Activated CD4-positive, alpha-beta T cell treated with anti-CD3 and anti-CD28 coated beads for 36 hours (primary cell): ENCODE data around the gene GRK3. TPM values are rescaled to one million over a fixed set of nuclear protein-coding genes. Genes with fewer than 3 reads are reported as not detected.
"Not testable (repeated sequence)": the region's sequence is repeated elsewhere in the genome, so short reads cannot be mapped to it uniquely, and the experiment has no call there.

ENCODE experiments used
- ATAC-seq: fragments of 200-7000 bp; cut with Tn5 transposase; one replicate; pipeline ENCODE4 v1.10.0; 2021; ENCODE audit warnings: mild to moderate bottlenecking, moderate library complexity
- CTCF ChIA-PET: fragments of 350-600 bp; sonication (Branson Sonifier 250); formaldehyde crosslinking; loops from one replicate; lab custom pipeline; 2021; ENCODE audit warnings: antibody characterized with exemption; lab: Charles Lee
- POLR2A ChIA-PET: fragments of 350-600 bp; sonication (Branson Sonifier 250); formaldehyde crosslinking; loops from one replicate; lab custom pipeline; 2021; ENCODE audit warnings: antibody characterized with exemption, inconsistent platforms; lab: Charles Lee
- DNase-seq: peaks from one replicate; pipeline ENCODE4 v3.0.0-alpha.2; 2020
- H3K27ac Mint-ChIP-seq: one replicate; pipeline ENCODE4 v1.8.0; 2021; ENCODE audit warnings: mixed read lengths
- H3K27me3 Mint-ChIP-seq: one replicate; pipeline ENCODE4 v1.8.0; 2021; ENCODE audit warnings: mixed read lengths
- H3K36me3 Mint-ChIP-seq: one replicate; pipeline ENCODE4 v1.8.0; 2021; ENCODE audit warnings: low read depth, mixed read lengths
- H3K4me1 Mint-ChIP-seq: one replicate; pipeline ENCODE4 v1.8.0; 2021; ENCODE audit warnings: mixed read lengths
- H3K4me3 Mint-ChIP-seq: one replicate; pipeline ENCODE4 v1.8.0; 2021; ENCODE audit warnings: mild to moderate bottlenecking, moderate library complexity, mixed read lengths
- H3K9me3 Mint-ChIP-seq: one replicate; pipeline ENCODE4 v1.8.0; 2021; ENCODE audit warnings: low read depth, mixed read lengths
- intact Hi-C, 2 experiments: fragments of 100-400 bp; cut with DNase I in 1 of 2; cut with micrococcal nuclease in 1 of 2; formaldehyde crosslinking; loops; one replicate each; pipeline versions ENCODE4 v1.14.2 to v1.15.1; 2022 to 2024; cut with DNase I, micrococcal nuclease
- total RNA-seq, 2 experiments: library from RNA; stranded (reverse); gene quantifications; one replicate each; pipeline ENCODE4 v1.2.3, GENCODE V29; 2021

GRK3 gene
- total RNA-seq, 2 experiments from 2014 or later: 8.6 to 9.2 TPM

DNA sequence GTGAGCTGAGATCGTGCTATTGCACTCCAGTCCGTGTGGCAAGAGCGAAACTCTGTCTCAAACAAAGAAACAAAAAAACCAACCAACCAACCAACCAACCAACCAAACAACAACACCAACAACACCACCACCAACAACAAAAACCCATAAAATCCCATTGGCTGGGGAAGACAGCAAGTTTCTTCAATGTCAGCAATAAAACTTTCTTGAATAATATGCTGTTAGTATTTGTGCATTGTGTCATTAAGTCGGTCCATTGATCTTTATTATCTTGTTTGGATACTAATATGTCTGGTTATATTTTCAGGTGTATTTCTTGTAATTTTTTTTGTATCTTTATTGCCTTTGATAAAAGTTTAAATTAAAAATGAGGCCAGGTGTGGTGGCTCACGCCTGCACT lies 9.4 kb downstream of the GRK3 start:
- no peaks in the 10 kb centered on the region for H3K9me3 Mint-ChIP-seq
- ATAC-seq (no peak), DNase-seq (no peak)
- peaks cover 4% of the 10 kb centered on the region for H3K27me3 Mint-ChIP-seq
- H3K4me3 Mint-ChIP-seq: no peak overlapping the region
- intact Hi-C loops: no loop called here
- H3K36me3 Mint-ChIP-seq: peaks cover 2% of the 10 kb centered on the region
- POLR2A ChIA-PET: no interaction called here
- H3K4me1 Mint-ChIP-seq: peaks cover 11% of the 10 kb centered on the region
- no peak overlapping the region for H3K27ac Mint-ChIP-seq
- CTCF ChIA-PET: no interaction called here

DNA sequence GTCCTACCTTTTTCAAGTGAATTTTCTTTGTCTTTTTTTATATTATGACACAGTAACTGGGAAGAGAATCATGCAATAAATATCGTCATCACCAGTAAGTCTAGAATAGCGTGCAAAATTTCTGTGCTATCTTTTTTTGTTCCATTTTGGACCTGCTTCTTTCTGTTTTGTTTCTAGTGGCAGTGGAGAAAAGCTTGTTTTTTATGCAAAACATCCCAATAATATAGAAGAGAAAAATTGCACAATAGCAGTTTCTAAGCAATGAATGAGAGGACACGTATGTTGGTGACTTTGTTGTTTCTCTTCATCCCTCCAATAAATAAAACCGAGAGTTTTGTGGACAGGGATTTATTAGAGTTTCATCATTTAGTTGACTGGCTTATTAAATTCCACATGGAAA lies 10.3 kb downstream of the GRK3 start:
- H3K4me3 Mint-ChIP-seq: no peak overlapping the region
- POLR2A ChIA-PET: no interaction called here
- H3K27ac Mint-ChIP-seq: no peak overlapping the region
- H3K36me3 Mint-ChIP-seq: peaks cover 2% of the 10 kb centered on the region
- DNase-seq: no peak
- no peak for ATAC-seq
- H3K9me3 Mint-ChIP-seq: no peaks in the 10 kb centered on the region
- peaks cover 4% of the 10 kb centered on the region for H3K27me3 Mint-ChIP-seq
- peaks cover 11% of the 10 kb centered on the region for H3K4me1 Mint-ChIP-seq
- CTCF ChIA-PET: no interaction called here
- intact Hi-C loops: no loop called here

DNA sequence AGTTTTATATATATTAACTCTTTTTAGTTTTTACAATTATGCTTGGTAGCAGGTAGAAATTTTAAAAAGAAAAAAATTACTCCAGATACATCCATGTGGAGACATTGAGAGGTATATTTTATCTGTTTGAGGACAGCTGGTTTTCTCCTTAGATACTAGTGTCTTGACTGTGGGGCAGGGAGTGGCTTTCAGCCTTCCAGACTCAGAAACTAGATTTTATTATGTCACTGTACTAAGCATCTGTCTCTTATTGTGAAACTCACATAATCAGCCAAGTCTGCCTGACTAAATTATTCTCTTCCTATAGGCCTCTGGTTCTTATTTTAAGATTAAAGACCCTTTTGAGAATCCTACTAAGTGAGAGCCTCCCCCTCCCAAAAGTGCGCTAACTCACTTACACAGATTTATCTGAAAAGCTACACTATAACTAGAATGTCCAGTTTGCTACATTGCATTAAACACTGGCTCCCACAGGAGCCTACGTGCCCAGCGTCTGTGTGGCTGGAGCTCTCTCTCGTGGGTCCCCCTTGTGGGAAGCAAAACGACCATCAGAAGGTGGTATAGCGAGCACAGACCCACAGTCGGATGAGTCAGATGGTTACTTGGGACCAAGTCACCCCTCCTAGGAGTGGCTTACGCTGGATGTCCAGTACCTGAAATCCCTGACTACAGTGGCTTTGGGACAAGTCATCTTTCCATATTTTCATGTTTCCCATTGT lies 11.4 kb downstream of the GRK3 start:
- H3K27me3 Mint-ChIP-seq, ATAC-seq, intact Hi-C loops, CTCF ChIA-PET, DNase-seq, H3K4me3 Mint-ChIP-seq, H3K36me3 Mint-ChIP-seq, H3K9me3 Mint-ChIP-seq, POLR2A ChIA-PET, H3K27ac Mint-ChIP-seq: not testable (repeated sequence)
- H3K4me1 Mint-ChIP-seq: peaks cover 11% of the 10 kb centered on the region

DNA sequence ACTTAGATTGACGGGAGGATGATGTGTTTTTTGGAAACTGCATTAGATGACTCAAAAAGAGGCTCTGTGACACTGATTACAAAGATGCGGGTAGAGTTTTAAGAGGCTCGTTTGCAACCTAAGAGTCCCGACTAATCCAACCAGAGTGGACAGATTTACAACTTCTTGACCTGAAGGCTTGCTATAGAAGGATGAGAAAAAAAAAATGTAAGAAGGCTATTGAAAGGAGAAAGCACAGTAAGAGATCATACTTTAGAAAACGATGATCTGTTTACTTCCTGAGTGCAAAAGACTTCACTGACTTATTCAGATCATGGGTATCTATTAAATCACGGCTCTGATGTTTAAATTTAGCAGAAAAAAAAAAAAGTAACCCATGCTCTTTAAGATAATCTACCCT lies 17.0 kb downstream of the GRK3 start:
- H3K9me3 Mint-ChIP-seq, POLR2A ChIA-PET, intact Hi-C loops, ATAC-seq, H3K36me3 Mint-ChIP-seq, H3K27me3 Mint-ChIP-seq, H3K4me3 Mint-ChIP-seq, CTCF ChIA-PET, DNase-seq, H3K27ac Mint-ChIP-seq, H3K4me1 Mint-ChIP-seq: not testable (repeated sequence)

DNA sequence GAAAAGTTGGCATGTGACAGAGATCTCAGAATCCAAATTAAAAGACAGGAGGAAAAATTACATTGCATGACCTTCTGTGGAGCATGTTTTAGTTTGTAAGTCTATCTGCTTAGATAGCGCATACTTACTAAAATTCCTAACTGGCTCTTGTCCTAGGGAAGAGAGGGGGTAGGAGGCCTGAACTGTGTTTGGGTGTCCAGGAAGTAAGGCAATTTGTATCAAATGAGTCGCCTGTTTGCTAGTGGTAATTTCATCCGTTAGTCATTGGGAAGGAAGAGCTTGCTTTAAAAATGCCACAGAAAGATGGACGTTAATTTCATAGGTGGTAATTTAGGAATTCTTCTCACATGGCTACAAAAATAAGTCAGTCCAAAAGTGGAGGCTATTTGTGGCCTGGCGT lies 18.5 kb downstream of the GRK3 start:
- no peak overlapping the region for H3K27ac Mint-ChIP-seq
- intact Hi-C loops: no loop called here
- H3K36me3 Mint-ChIP-seq: peaks cover 2% of the 10 kb centered on the region
- DNase-seq (no peak), ATAC-seq (no peak)
- no peak overlapping the region for H3K4me3 Mint-ChIP-seq
- peaks cover 2% of the 10 kb centered on the region for H3K4me1 Mint-ChIP-seq
- POLR2A ChIA-PET: no interaction called here
- H3K9me3 Mint-ChIP-seq: no peaks in the 10 kb centered on the region
- CTCF ChIA-PET: no interaction called here
- H3K27me3 Mint-ChIP-seq: no peaks in the 10 kb centered on the region

DNA sequence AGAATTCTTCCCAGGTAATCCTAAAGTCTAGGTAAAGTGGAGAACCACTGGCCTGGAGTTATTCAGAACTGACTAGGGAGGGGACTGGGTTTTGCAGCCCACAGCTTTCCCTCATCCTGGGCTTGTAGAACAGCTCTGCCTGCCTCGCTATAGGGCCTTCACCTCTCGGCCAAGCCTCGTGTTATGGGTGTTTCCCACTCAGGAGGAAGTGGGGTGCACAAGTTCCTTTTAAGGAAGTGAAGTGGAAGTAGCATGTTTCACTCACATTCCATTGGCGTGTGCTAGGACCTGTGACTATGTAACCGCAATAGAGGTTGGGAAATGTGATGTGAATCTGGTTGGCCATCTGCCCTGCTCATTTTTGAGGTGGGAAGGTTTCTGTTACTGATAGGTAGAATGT lies 20.5 kb downstream of the GRK3 start:
- DNase-seq, H3K36me3 Mint-ChIP-seq, H3K4me1 Mint-ChIP-seq, intact Hi-C loops, POLR2A ChIA-PET, H3K27ac Mint-ChIP-seq, H3K27me3 Mint-ChIP-seq, CTCF ChIA-PET, H3K4me3 Mint-ChIP-seq, ATAC-seq, H3K9me3 Mint-ChIP-seq: not testable (repeated sequence)

DNA sequence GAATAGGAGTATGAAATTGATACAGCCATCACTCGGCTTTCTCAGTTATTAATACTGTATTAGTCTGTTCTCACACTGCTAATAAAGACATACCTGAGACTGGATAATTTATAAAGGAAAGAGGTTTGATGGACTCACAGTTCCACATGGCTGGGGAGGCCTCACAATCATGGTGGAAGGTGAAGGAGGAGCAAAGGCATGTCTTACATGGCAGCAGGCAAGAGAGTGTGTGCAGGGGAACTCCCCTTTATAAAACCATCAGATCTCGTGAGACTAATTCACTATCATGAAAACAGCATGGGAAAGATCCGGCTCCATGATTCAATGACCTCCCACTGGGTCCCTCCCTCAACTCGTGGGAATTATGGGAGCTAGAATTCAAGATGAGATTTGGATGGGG lies 25.2 kb downstream of the GRK3 start:
- DNase-seq, H3K36me3 Mint-ChIP-seq, POLR2A ChIA-PET, intact Hi-C loops, H3K4me3 Mint-ChIP-seq, H3K9me3 Mint-ChIP-seq, H3K27me3 Mint-ChIP-seq, ATAC-seq, H3K27ac Mint-ChIP-seq, CTCF ChIA-PET, H3K4me1 Mint-ChIP-seq: not testable (repeated sequence)

DNA sequence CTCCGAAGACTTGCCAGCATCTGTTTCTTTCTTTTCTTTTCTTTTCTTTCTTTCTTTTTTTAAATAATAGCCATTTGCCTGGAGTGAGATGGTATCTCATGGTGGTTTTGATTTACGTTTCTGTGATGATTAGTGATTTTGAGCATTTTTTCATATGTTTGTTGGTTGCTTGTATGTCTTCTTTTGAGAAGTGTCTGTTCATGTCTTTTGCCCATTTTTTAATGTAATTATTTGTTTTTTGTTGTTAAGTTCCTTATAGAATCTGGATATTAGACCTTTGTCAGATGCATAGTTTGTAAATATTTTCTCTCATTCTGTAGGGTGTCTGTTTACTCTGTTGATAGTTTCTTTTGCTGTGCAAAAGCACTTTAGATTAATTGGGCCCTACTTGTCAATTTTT lies 28.8 kb downstream of the GRK3 start:
- H3K4me1 Mint-ChIP-seq, H3K27me3 Mint-ChIP-seq, DNase-seq, H3K4me3 Mint-ChIP-seq, CTCF ChIA-PET, H3K36me3 Mint-ChIP-seq, H3K9me3 Mint-ChIP-seq, POLR2A ChIA-PET, H3K27ac Mint-ChIP-seq, ATAC-seq, intact Hi-C loops: not testable (repeated sequence)

DNA sequence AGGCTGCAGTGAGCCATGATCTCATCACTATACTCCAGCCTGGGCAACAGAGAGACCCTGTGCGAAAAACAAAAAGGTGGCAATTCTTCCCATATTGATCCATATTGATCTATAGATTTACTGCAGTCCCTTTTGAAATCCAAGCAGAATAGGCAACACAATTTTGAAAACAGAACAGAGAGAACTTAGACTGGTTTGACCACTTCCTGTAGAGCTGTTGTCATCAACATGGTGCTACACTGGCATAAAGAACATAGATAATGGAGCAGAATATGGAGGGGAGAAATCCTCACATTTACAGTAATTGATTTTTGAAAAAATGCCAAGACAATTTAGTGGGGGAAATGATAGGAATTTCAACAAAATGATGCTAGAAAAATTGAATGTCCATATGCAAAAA lies 34.1 kb downstream of the GRK3 start:
- DNase-seq (no peak), ATAC-seq (no peak)
- peaks cover 8% of the 10 kb centered on the region for H3K9me3 Mint-ChIP-seq
- intact Hi-C loops: no loop called here
- peaks cover 4% of the 10 kb centered on the region for H3K36me3 Mint-ChIP-seq
- peaks cover 11% of the 10 kb centered on the region for H3K4me1 Mint-ChIP-seq
- no peak overlapping the region for H3K4me3 Mint-ChIP-seq
- ChIA-PET CTCF (interaction anchor here (0.6 kb wide), 1 partner anchor 11 kb away, joined by 3 read pairs; no protein-coding TSS in a partner anchor), POLR2A (no interaction called here)
- H3K27me3 Mint-ChIP-seq: peaks cover 2% of the 10 kb centered on the region
- no peak overlapping the region for H3K27ac Mint-ChIP-seq

DNA sequence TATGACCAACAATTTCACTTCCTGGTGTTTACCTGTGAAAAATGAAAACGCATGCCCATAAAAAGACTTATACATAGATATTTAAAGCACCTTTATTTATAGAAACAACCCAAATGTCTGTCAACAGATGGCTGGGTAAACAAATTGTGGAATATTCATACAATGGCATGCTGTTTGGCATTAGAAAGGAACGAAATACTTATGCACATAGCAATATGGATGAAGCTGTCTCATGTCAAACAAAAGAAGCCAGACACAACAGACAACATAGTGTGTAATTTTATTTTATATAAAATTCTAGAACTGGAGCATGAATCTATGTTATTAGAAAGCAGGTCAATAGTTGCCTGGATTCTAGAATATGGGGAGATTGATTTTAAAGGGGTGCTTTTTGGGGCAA lies 38.0 kb downstream of the GRK3 start:
- peaks cover 4% of the 10 kb centered on the region for H3K9me3 Mint-ChIP-seq
- POLR2A ChIA-PET: no interaction called here
- peaks cover 2% of the 10 kb centered on the region for H3K36me3 Mint-ChIP-seq
- CTCF ChIA-PET: no interaction called here
- H3K4me1 Mint-ChIP-seq: peaks cover 11% of the 10 kb centered on the region
- intact Hi-C loops: no loop called here
- no peak overlapping the region for H3K4me3 Mint-ChIP-seq
- H3K27ac Mint-ChIP-seq: no peak overlapping the region
- no peak for ATAC-seq
- H3K27me3 Mint-ChIP-seq: no peaks in the 10 kb centered on the region
- DNase-seq: no peak

DNA sequence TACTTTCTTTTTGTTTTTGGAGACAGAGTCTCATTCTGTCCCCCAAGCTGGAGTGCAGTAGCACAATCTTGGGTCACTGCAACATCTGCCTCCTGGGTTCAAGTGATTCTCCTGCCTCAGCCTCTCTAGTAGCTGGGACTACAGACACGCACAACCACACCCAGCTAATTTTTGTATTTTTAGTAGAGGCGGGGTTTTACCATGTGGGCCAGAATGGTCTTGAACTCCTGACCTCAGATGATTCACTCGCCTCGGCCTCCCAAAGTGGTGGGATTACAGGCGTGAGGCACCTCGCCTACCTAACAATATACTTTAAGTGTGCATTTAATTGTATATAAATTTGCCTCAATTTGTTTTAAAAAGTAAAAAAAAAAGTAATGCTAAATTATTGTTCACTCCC lies 38.4 kb downstream of the GRK3 start:
- no peaks in the 10 kb centered on the region for H3K27me3 Mint-ChIP-seq
- H3K36me3 Mint-ChIP-seq: peaks cover 2% of the 10 kb centered on the region
- H3K9me3 Mint-ChIP-seq: peaks cover 2% of the 10 kb centered on the region
- POLR2A ChIA-PET: no interaction called here
- CTCF ChIA-PET: no interaction called here
- DNase-seq: no peak
- H3K27ac Mint-ChIP-seq: no peak overlapping the region
- no peak for ATAC-seq
- intact Hi-C loops: no loop called here
- H3K4me1 Mint-ChIP-seq: peaks cover 10% of the 10 kb centered on the region
- H3K4me3 Mint-ChIP-seq: no peak overlapping the region

DNA sequence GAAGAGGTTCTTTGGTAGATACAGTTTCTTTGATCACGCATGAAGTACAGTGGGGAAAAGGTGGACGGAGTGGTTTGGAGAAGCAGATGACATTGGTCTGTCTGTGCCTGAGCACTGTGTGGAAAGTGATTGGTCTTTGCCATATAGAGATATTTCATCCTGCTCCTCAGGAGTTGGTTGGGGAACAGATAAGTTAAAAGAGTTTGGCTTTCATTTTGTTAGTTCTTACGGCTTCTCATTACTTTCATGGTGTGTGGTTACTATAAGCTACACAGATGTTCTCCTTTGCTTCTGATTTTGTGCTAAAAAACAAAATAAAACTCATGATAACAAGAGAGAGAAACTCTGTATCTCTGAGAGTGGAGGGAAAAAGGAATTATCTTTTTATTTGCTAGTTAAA lies 40.7 kb downstream of the GRK3 start:
- intact Hi-C loops, DNase-seq, H3K4me1 Mint-ChIP-seq, ATAC-seq, H3K9me3 Mint-ChIP-seq, H3K4me3 Mint-ChIP-seq, H3K27me3 Mint-ChIP-seq, H3K27ac Mint-ChIP-seq, CTCF ChIA-PET, POLR2A ChIA-PET, H3K36me3 Mint-ChIP-seq: not testable (repeated sequence)
